ENCODE measurements around the gene GLB1L3.
A peak's percentile ranks its signal among the peaks of the same experiment; 100 is the strongest.
"Not testable (repeated sequence)": the region's sequence is repeated elsewhere in the genome, so short reads cannot be mapped to it uniquely, and the experiment has no call there.

The GLB1L3 gene

GRCh38 chr11:134276396-134277182, 410 bp downstream of the GLB1L3 start:
- peak; percentile 33 for DNase-seq

- DNase-seq, result peak; percentile 33
Observed at GRCh38 chr11:134277183-134278001, 1.2 kb downstream of the GLB1L3 start.

- DNase-seq, result no peak
Observed at GRCh38 chr11:134278356-134278755, 2.2 kb downstream of the GLB1L3 start.

- DNase-seq, result not testable (repeated sequence)
Observed at GRCh38 chr11:134281635-134282034, 5.5 kb downstream of the GLB1L3 start.

- DNase-seq, result no peak
Observed at GRCh38 chr11:134282121-134283045, 6.2 kb downstream of the GLB1L3 start.

- DNase-seq, result no peak
Observed at GRCh38 chr11:134283461-134284230, 7.5 kb downstream of the GLB1L3 start.

- not testable (repeated sequence) for DNase-seq
Observed at GRCh38 chr11:134284349-134284748, 8.2 kb downstream of the GLB1L3 start.

GRCh38 chr11:134287561-134287960, 11.4 kb downstream of the GLB1L3 start:
- DNase-seq, result no peak

- DNase-seq, result no peak
Observed at GRCh38 chr11:134288486-134288885, 12.3 kb downstream of the GLB1L3 start.

- DNase-seq, result no peak
Observed at GRCh38 chr11:134289167-134289566, 13.0 kb downstream of the GLB1L3 start.

- DNase-seq, result peak; percentile 7
Observed at GRCh38 chr11:134289789-134290188, 13.6 kb downstream of the GLB1L3 start.

- DNase-seq, result no peak
Observed at GRCh38 chr11:134290646-134291045, 14.5 kb downstream of the GLB1L3 start.

- DNase-seq, result no peak
Observed at GRCh38 chr11:134291196-134291595, 15.0 kb downstream of the GLB1L3 start.

GRCh38 chr11:134292661-134293060, 16.5 kb downstream of the GLB1L3 start:
- no peak for DNase-seq

GRCh38 chr11:134293119-134294113, 17.2 kb downstream of the GLB1L3 start:
- no peak for DNase-seq

GRCh38 chr11:134294664-134295063, 18.5 kb downstream of the GLB1L3 start:
- DNase-seq, result no peak

GRCh38 chr11:134312223-134312622, 36.0 kb downstream of the GLB1L3 start:
- no peak for DNase-seq

- DNase-seq, result no peak
Observed at GRCh38 chr11:134312807-134313206, 36.6 kb downstream of the GLB1L3 start.

GRCh38 chr11:134313379-134313778, 37.2 kb downstream of the GLB1L3 start:
- DNase-seq, result no peak

- no peak for DNase-seq
Observed at GRCh38 chr11:134313821-134314607, 37.8 kb downstream of the GLB1L3 start.
